NK-92 (cell line): ENCODE results near the gene KRIT1.

Experiments
- DNase-seq: peaks from one replicate; lab custom pipeline; 2025; ENCODE audit not compliant: unreplicated experiment; lab: John Stamatoyannopoulos, UW

Gene KRIT1

GRCh38 chr7:92156990-92157389 is 88.7 kb downstream of the KRIT1 start:
- DNase-seq = no peak

DNA sequence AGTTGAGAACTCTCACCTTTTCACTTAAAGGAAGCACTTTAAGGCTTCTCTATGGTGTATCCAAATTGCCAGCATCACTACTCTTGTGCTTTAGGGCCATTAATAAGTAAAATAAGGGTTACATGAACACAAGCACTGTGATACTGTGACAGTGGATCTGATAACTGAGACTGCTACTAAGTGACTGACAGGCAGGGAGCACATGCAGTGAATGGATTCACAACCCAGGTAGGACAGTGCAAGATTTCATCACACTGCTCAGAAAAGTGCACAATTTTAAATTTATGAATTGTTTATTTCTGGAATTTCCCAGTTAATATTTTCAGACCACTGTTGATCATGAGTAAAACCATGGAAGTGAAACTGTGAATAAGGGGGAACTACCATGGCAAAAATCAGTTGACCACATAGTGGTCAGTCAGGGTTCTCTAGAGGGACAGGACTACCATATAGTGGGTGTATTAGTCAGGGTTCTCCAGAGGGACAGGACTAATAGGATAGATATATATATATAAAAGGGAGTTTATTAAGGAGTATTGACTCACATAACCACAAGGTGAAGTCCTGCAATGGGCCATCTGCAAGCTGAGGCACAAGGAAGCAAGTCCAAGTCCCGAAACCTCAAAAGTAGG is 90.5 kb downstream of the KRIT1 start:
- DNase-seq = no peak

- DNase-seq = no peak
Measured at GRCh38 chr7:92150450-92151017, 95.2 kb downstream of the KRIT1 start.

GRCh38 chr7:92149736-92150239 is 95.9 kb downstream of the KRIT1 start:
- no peak for DNase-seq
